Common myeloid progenitor, CD34-positive (primary cell): ENCODE results near the gene HACE1.
"Not testable (repeated sequence)": the region's sequence is repeated elsewhere in the genome, so short reads cannot be mapped to it uniquely, and the experiment has no call there.

Experiments
- CTCF ChIA-PET: fragments of 350-600 bp; sonication (Branson Sonifier 250); formaldehyde crosslinking; loops from one replicate; lab custom pipeline; 2021; ENCODE audit warnings: antibody characterized with exemption; lab: Charles Lee
- POLR2A ChIA-PET: fragments of 350-600 bp; sonication (Branson Sonifier 250); formaldehyde crosslinking; loops from one replicate; lab custom pipeline; 2021; ENCODE audit warnings: antibody characterized with exemption; lab: Charles Lee
- DNase-seq, 3 donors: peaks; one replicate each; pipeline versions ENCODE4 v3.0.0 to v3.0.0-alpha.2; 2013
- H3K27ac ChIP-seq, 2 experiments: 1 replicate in 1 of 2; 2 replicates in 1 of 2; pipeline ENCODE4 v1.7.0; 2013; ENCODE audit warnings: inconsistent platforms in 2 of 2, low read length in 2 of 2, mild to moderate bottlenecking in 2 of 2, low read depth in 1 of 2, moderate library complexity in 1 of 2; ENCODE audit not compliant: severe bottlenecking in 2 of 2, insufficient read depth in 1 of 2, poor library complexity in 1 of 2
- H3K27me3 ChIP-seq, 5 experiments: replicated peaks in 2 of 5; 1 replicate in 3 of 5; 2 replicates in 2 of 5; pipeline versions ENCODE4 v1.6.1 to v1.7.0; 2013; ENCODE audit warnings: low read length in 4 of 5, mild to moderate bottlenecking in 2 of 5, moderate library complexity in 2 of 5, inconsistent platforms in 1 of 5; ENCODE audit not compliant: insufficient read depth in 5 of 5, control insufficient read depth in 4 of 5
- H3K36me3 ChIP-seq, 4 experiments: 1 replicate in 2 of 4; 2 replicates in 2 of 4; pipeline versions ENCODE4 v1.6.1 to v1.7.0; 2013; ENCODE audit warnings: low read length in 3 of 4, control low read depth in 1 of 4, mild to moderate bottlenecking in 1 of 4; ENCODE audit not compliant: control insufficient read depth in 4 of 4, insufficient read depth in 4 of 4
- H3K4me1 ChIP-seq, 4 experiments: 1 replicate in 3 of 4; 2 replicates in 1 of 4; pipeline versions ENCODE4 v1.6.1 to v1.7.1; 2013; ENCODE audit warnings: low read length in 3 of 4, mild to moderate bottlenecking in 3 of 4, control low read depth in 1 of 4, inconsistent platforms in 1 of 4, moderate library complexity in 1 of 4; ENCODE audit not compliant: control insufficient read depth in 4 of 4, insufficient read depth in 4 of 4; ENCODE audit errors: control extremely low read depth in 1 of 4
- H3K4me3 ChIP-seq, 7 experiments: 1 replicate in 4 of 7; 2 replicates in 3 of 7; pipeline versions ENCODE4 v1.5.1 to v1.7.0; 2013; ENCODE audit warnings: mild to moderate bottlenecking in 7 of 7, low read length in 6 of 7, moderate library complexity in 6 of 7, inconsistent platforms in 2 of 7, low read depth in 2 of 7, control low read depth in 1 of 7; ENCODE audit not compliant: insufficient read depth in 4 of 7, control insufficient read depth in 1 of 7; ENCODE audit errors: extremely low read depth in 1 of 7
- H3K9me3 ChIP-seq, 5 experiments: 1 replicate in 4 of 5; 2 replicates in 1 of 5; pipeline versions ENCODE4 v1.6.1 to v1.7.1; 2013; ENCODE audit warnings: low read length in 4 of 5, mild to moderate bottlenecking in 2 of 5, inconsistent platforms in 1 of 5, low read depth in 1 of 5, moderate library complexity in 1 of 5; ENCODE audit not compliant: control insufficient read depth in 4 of 5, insufficient read depth in 2 of 5; ENCODE audit errors: control extremely low read depth in 1 of 5
- WGBS: methylation state at CpG from one replicate; pipeline ENCODE4 v1.1.5; 2013; ENCODE audit not compliant: insufficient coverage; 5-methylcytosine and 5-hydroxymethylcytosine counted together

HACE1 gene

GRCh38 chr6:104809116-104809515, 50.6 kb downstream of the HACE1 start:
- ChIA-PET CTCF (interaction anchor here (1.8 kb wide), 1 partner anchor 13 kb away, joined by 6 read pairs; no protein-coding TSS in a partner anchor), POLR2A (no interaction called here)
- WGBS = 70% methylated on average over 2 of the region's 3 CpGs
- H3K4me1 ChIP-seq = no peaks in the 10 kb centered on the region
- H3K27ac ChIP-seq = no peak overlapping the region
- DNase-seq = no peak
- no peaks in the 10 kb centered on the region for H3K9me3 ChIP-seq
- H3K36me3 ChIP-seq = peaks cover 0 to 6% (median 3%) of the 10 kb centered on the region in 4 experiments
- H3K4me3 ChIP-seq = no peak overlapping the region
- H3K27me3 ChIP-seq = no peaks in the 10 kb centered on the region

GRCh38 chr6:104805335-104805734, 54.4 kb downstream of the HACE1 start:
- H3K27ac ChIP-seq, DNase-seq, H3K9me3 ChIP-seq, H3K36me3 ChIP-seq, H3K27me3 ChIP-seq, POLR2A ChIA-PET, H3K4me3 ChIP-seq, H3K4me1 ChIP-seq: not testable (repeated sequence)
- WGBS = 100% methylated on average over 2 of the region's 4 CpGs
- CTCF ChIA-PET = interaction anchor here (1.1 kb wide), 1 partner anchor 16 kb away, joined by 3 read pairs; no protein-coding TSS in a partner anchor

- Histone ChIP-seq H3K4me1 (peaks cover 0 to 5% (median 0%) of the 10 kb centered on the region in 4 experiments), H3K27ac (no peak overlapping the region), H3K9me3 (peaks cover 0 to 2% (median 0%) of the 10 kb centered on the region in 5 experiments), H3K27me3 (no peaks in the 10 kb centered on the region), H3K36me3 (peaks cover 5 to 7% (median 5%) of the 10 kb centered on the region in 4 experiments), H3K4me3 (no peak overlapping the region)
- POLR2A ChIA-PET = no interaction called here
- WGBS = 95% methylated on average over 2 of the region's 3 CpGs
- CTCF ChIA-PET = interaction anchor here (3.0 kb wide), 1 partner anchor 12 kb away, joined by 11 read pairs; no protein-coding TSS in a partner anchor
- DNase-seq = no peak
Observed at GRCh38 chr6:104799134-104799657, 60.5 kb downstream of the HACE1 start.

- Histone ChIP-seq H3K27me3 (no peaks in the 10 kb centered on the region), H3K36me3 (peaks cover 4 to 12% (median 5%) of the 10 kb centered on the region in 4 experiments), H3K27ac (no peak overlapping the region), H3K4me3 (no peak overlapping the region), H3K9me3 (no peaks in the 10 kb centered on the region), H3K4me1 (peaks cover 0 to 5% (median 0%) of the 10 kb centered on the region in 4 experiments)
- POLR2A ChIA-PET = interaction anchor here (0.6 kb wide), 1 partner anchor 1513 kb away, joined by 7 read pairs; no protein-coding TSS in a partner anchor
- DNase-seq = no peak
- 95% methylated on average over 3 of the region's 6 CpGs for WGBS
- CTCF ChIA-PET = interaction anchor here (1.3 kb wide), 1 partner anchor 14 kb away, joined by 6 read pairs; no protein-coding TSS in a partner anchor
Observed at GRCh38 chr6:104796031-104796785, 63.5 kb downstream of the HACE1 start.

GRCh38 chr6:104795363-104795762, 64.4 kb downstream of the HACE1 start:
- Histone ChIP-seq H3K27me3 (no peaks in the 10 kb centered on the region), H3K4me3 (no peak overlapping the region), H3K9me3 (no peaks in the 10 kb centered on the region), H3K4me1 (peaks cover 0 to 5% (median 0%) of the 10 kb centered on the region in 4 experiments), H3K36me3 (peaks cover 4 to 12% (median 5%) of the 10 kb centered on the region in 4 experiments), H3K27ac (no peak overlapping the region)
- WGBS = 86% methylated on average over 2 of the region's 3 CpGs
- ChIA-PET CTCF (interaction anchor here (1.3 kb wide), 1 partner anchor 14 kb away, joined by 6 read pairs; no protein-coding TSS in a partner anchor), POLR2A (no interaction called here)
- DNase-seq = no peak

GRCh38 chr6:104789770-104790190, 69.9 kb downstream of the HACE1 start:
- 54% methylated on average over 4 of the region's 5 CpGs for WGBS
- peak; percentile 23 to 52 (median 51) for DNase-seq
- H3K9me3 ChIP-seq = no peaks in the 10 kb centered on the region
- ChIA-PET CTCF (interaction anchor here (0.7 to 2.6 kb wide), 10 partner anchors 11 to 466 kb away, joined by 3 to 12 read pairs (median 4); partner anchors contain the start of gene HACE1), POLR2A (no interaction called here)
- H3K4me1 ChIP-seq = peaks cover 0 to 15% (median 5%) of the 10 kb centered on the region in 4 experiments
- H3K36me3 ChIP-seq = peaks cover 0 to 9% (median 2%) of the 10 kb centered on the region in 4 experiments
- no peak overlapping the region for H3K4me3 ChIP-seq
- no peaks in the 10 kb centered on the region for H3K27me3 ChIP-seq
- no peak overlapping the region for H3K27ac ChIP-seq
